ENCODE measurements around the gene GPC6. TPM values are rescaled to one million over a fixed set of nuclear protein-coding genes. Genes with fewer than 3 reads are reported as not detected.

GPC6 gene
- polyA plus RNA-seq, 1 donor (not counting 4 experiments of a cell fraction or from before 2014, with no cell fraction given): 0.42 TPM

DNA sequence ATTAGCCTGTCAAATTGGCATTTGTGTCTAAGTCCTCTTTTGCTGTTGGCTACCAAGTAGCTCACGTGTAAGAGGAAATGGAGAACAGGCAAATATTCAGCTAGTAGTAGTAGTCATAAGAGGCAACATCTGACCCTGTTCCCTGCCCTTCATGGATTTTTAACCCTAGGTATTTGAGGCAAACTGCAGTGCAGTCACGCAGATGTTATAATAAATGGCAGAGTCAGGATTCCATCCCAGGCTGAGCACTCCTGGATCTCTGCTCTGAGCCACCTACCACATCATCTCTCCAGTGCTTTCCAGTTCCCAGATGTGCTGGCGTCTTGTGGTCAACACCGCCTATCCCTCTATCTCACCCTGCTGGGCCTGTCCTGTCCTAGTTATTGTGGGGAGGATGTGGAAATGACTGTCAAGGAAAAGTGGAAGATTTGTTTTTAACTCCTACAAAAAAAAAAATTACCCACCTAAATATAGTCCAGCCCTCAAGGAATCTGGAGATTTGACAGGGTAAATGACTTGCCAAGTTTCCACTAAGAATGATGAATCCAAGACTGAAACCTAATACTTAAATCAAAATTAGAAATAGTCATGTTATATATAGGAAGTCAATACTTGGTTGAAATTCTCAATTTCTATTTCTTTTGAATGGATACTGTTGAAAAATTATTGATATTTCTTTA is 322.9 kb downstream of the GPC6 start:
- no peak for DNase-seq (ENCODE audit: low read depth, low spot score)
- no peak overlapping the region for H3K27ac ChIP-seq (ENCODE audit: control insufficient read depth, insufficient read depth, low read length)
- no peaks in the 10 kb centered on the region for H3K4me1 ChIP-seq (ENCODE audit: control insufficient read depth, extremely low read depth, insufficient read depth, low read length)
- no peaks in the 10 kb centered on the region for H3K9me1 ChIP-seq (ENCODE audit: control insufficient read depth, extremely low read depth, insufficient read depth, low read length)
- H3K9ac ChIP-seq (ENCODE audit: control insufficient read depth, extremely low read depth, insufficient read depth, low read length): no peak overlapping the region
- H3K27me3 ChIP-seq (ENCODE audit: control insufficient read depth, extremely low read depth, insufficient read depth, low read length): no peaks in the 10 kb centered on the region
- no peaks in the 10 kb centered on the region for H3K79me2 ChIP-seq (ENCODE audit: control insufficient read depth, insufficient read depth, low read length)
- H3K4me3 ChIP-seq (ENCODE audit: control insufficient read depth in 2 of 3, extremely low read depth in 1 of 3, insufficient read depth in 2 of 3, low read depth in 1 of 3, low read length in 3 of 3): no peak overlapping the region
- H3K36me3 ChIP-seq (ENCODE audit: control insufficient read depth in 2 of 2, extremely low read depth in 1 of 2, insufficient read depth in 2 of 2, low read length in 2 of 2): no peaks in the 10 kb centered on the region
- no peaks in the 10 kb centered on the region for H4K20me1 ChIP-seq (ENCODE audit: control insufficient read depth, extremely low read depth, insufficient read depth, low read length)
- dilution Hi-C loops (cut with MboI; ENCODE audit: extremely low pct_ligation_motif_present, low sequenced_read_pairs): no loop called here
- H3K4me2 ChIP-seq (ENCODE audit: control insufficient read depth, extremely low read depth, insufficient read depth, low read depth, low read length): no peak overlapping the region
- no peak for TF ChIP-seq EZH2 (IDR thresholded peaks at IDR 0.05; ENCODE audit: low read length)
- TF ChIP-seq, protein P1, sequence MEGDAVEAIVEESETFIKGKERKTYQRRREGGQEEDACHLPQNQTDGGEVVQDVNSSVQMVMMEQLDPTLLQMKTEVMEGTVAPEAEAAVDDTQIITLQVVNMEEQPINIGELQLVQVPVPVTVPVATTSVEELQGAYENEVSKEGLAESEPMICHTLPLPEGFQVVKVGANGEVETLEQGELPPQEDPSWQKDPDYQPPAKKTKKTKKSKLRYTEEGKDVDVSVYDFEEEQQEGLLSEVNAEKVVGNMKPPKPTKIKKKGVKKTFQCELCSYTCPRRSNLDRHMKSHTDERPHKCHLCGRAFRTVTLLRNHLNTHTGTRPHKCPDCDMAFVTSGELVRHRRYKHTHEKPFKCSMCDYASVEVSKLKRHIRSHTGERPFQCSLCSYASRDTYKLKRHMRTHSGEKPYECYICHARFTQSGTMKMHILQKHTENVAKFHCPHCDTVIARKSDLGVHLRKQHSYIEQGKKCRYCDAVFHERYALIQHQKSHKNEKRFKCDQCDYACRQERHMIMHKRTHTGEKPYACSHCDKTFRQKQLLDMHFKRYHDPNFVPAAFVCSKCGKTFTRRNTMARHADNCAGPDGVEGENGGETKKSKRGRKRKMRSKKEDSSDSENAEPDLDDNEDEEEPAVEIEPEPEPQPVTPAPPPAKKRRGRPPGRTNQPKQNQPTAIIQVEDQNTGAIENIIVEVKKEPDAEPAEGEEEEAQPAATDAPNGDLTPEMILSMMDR (optimal IDR thresholded peaks at IDR 0.05 in 1 of 3, IDR thresholded peaks at IDR 0.05 in 1 of 3, conservative IDR thresholded peaks at IDR 0.05 in 1 of 3; ENCODE audit: extremely low read depth in 1 of 3, insufficient read depth in 2 of 3, low read length in 3 of 3): no peak
- no peak overlapping the region for H2AFZ ChIP-seq (ENCODE audit: control insufficient read depth, low read length)
- no peaks in the 10 kb centered on the region for H3K9me3 ChIP-seq (ENCODE audit: control insufficient read depth, low read depth, low read length)
- no peak for FAIRE-seq

DNA sequence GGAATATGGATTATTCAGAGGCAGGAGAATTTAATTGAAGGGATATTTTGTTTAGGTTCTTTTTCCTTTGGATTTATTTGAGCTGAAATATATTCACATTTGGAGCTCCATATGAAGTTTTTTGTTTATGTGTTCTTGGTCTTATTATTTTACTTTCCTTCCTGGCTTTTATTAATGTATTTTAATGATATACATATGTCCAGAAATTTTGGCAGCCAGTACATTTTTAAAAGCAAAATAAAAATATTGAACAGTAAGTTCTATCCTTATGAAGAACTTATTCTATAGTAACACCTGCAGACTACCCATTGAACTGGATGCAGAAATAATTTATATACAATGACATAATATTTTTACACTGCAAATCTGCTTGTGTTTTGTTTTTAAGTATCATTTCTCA is 323.6 kb downstream of the GPC6 start:
- Histone ChIP-seq H3K27ac (ENCODE audit: control insufficient read depth, insufficient read depth, low read length) (no peak overlapping the region), H3K9me1 (ENCODE audit: control insufficient read depth, extremely low read depth, insufficient read depth, low read length) (no peaks in the 10 kb centered on the region)
- DNase-seq (ENCODE audit: low read depth, low spot score): no peak

More for the DNA sequence above, 323.6 kb downstream of the GPC6 start:
- Histone ChIP-seq H3K4me3 (ENCODE audit: control insufficient read depth in 2 of 3, extremely low read depth in 1 of 3, insufficient read depth in 2 of 3, low read depth in 1 of 3, low read length in 3 of 3) (no peak overlapping the region), H3K79me2 (ENCODE audit: control insufficient read depth, insufficient read depth, low read length) (no peaks in the 10 kb centered on the region), H2AFZ (ENCODE audit: control insufficient read depth, low read length) (no peak overlapping the region), H3K4me1 (ENCODE audit: control insufficient read depth, extremely low read depth, insufficient read depth, low read length) (no peaks in the 10 kb centered on the region), H3K9ac (ENCODE audit: control insufficient read depth, extremely low read depth, insufficient read depth, low read length) (no peak overlapping the region), H3K27me3 (ENCODE audit: control insufficient read depth, extremely low read depth, insufficient read depth, low read length) (no peaks in the 10 kb centered on the region), H3K9me3 (ENCODE audit: control insufficient read depth, low read depth, low read length) (no peaks in the 10 kb centered on the region), H4K20me1 (ENCODE audit: control insufficient read depth, extremely low read depth, insufficient read depth, low read length) (no peaks in the 10 kb centered on the region), H3K36me3 (ENCODE audit: control insufficient read depth in 2 of 2, extremely low read depth in 1 of 2, insufficient read depth in 2 of 2, low read length in 2 of 2) (no peaks in the 10 kb centered on the region), H3K4me2 (ENCODE audit: control insufficient read depth, extremely low read depth, insufficient read depth, low read depth, low read length) (no peak overlapping the region)
- FAIRE-seq: no peak
- TF ChIP-seq EZH2 (IDR thresholded peaks at IDR 0.05; ENCODE audit: low read length): no peak
- TF ChIP-seq, protein P1 (optimal IDR thresholded peaks at IDR 0.05 in 1 of 3, IDR thresholded peaks at IDR 0.05 in 1 of 3, conservative IDR thresholded peaks at IDR 0.05 in 1 of 3; ENCODE audit: extremely low read depth in 1 of 3, insufficient read depth in 2 of 3, low read length in 3 of 3): no peak
- dilution Hi-C loops (cut with MboI; ENCODE audit: extremely low pct_ligation_motif_present, low sequenced_read_pairs): no loop called here

All from keratinocyte (primary cell).